Measurements from ENCODE around the gene CREBBP. TPM values are rescaled to one million over a fixed set of nuclear protein-coding genes. Genes with fewer than 3 reads are reported as not detected.
"Not testable (repeated sequence)": the region's sequence is repeated elsewhere in the genome, so short reads cannot be mapped to it uniquely, and the experiment has no call there.

The CREBBP gene
- polyA plus RNA-seq, 1 donor (not counting 4 experiments of a cell fraction or from before 2014, with no cell fraction given), result 5.0 TPM

- Histone ChIP-seq H4K20me1 (ENCODE audit: control insufficient read depth, extremely low read depth, insufficient read depth, low read length) (no peaks in the 10 kb centered on the region), H3K9me1 (ENCODE audit: control insufficient read depth, extremely low read depth, insufficient read depth, low read length) (no peaks in the 10 kb centered on the region), H3K79me2 (ENCODE audit: control insufficient read depth, insufficient read depth, low read length) (no peaks in the 10 kb centered on the region), H3K4me3 (ENCODE audit: control insufficient read depth in 2 of 3, extremely low read depth in 1 of 3, insufficient read depth in 2 of 3, low read depth in 1 of 3, low read length in 3 of 3) (no peak overlapping the region), H3K4me2 (ENCODE audit: control insufficient read depth, extremely low read depth, insufficient read depth, low read depth, low read length) (no peak overlapping the region), H3K27me3 (ENCODE audit: control insufficient read depth, extremely low read depth, insufficient read depth, low read length) (no peaks in the 10 kb centered on the region), H3K27ac (ENCODE audit: control insufficient read depth, insufficient read depth, low read length) (no peak overlapping the region), H3K36me3 (ENCODE audit: control insufficient read depth in 2 of 2, extremely low read depth in 1 of 2, insufficient read depth in 2 of 2, low read length in 2 of 2) (no peaks in the 10 kb centered on the region), H3K9ac (ENCODE audit: control insufficient read depth, extremely low read depth, insufficient read depth, low read length) (no peak overlapping the region), H3K9me3 (ENCODE audit: control insufficient read depth, low read depth, low read length) (peaks cover 2% of the 10 kb centered on the region), H2AFZ (ENCODE audit: control insufficient read depth, low read length) (no peak overlapping the region), H3K4me1 (ENCODE audit: control insufficient read depth, extremely low read depth, insufficient read depth, low read length) (no peaks in the 10 kb centered on the region)
- FAIRE-seq (no peak), DNase-seq (ENCODE audit: low read depth, low spot score) (no peak)
- TF ChIP-seq CTCF (optimal IDR thresholded peaks at IDR 0.05 in 1 of 3, IDR thresholded peaks at IDR 0.05 in 1 of 3, conservative IDR thresholded peaks at IDR 0.05 in 1 of 3; ENCODE audit: extremely low read depth in 1 of 3, insufficient read depth in 2 of 3, low read length in 3 of 3) (no peak), EZH2 (IDR thresholded peaks at IDR 0.05; ENCODE audit: low read length) (no peak)
- dilution Hi-C loops (cut with MboI; ENCODE audit: extremely low pct_ligation_motif_present, low sequenced_read_pairs), result no loop called here
Measured at GRCh38 chr16:3890091-3890490, 9.6 kb upstream of the CREBBP start.

- no peaks in the 10 kb centered on the region for H3K79me2 ChIP-seq (ENCODE audit: control insufficient read depth, insufficient read depth, low read length)
- no peak overlapping the region for H3K9ac ChIP-seq (ENCODE audit: control insufficient read depth, extremely low read depth, insufficient read depth, low read length)
- H2AFZ ChIP-seq (ENCODE audit: control insufficient read depth, low read length), result no peak overlapping the region
- DNase-seq (ENCODE audit: low read depth, low spot score) (no peak), FAIRE-seq (no peak)
- no peak for TF ChIP-seq CTCF (optimal IDR thresholded peaks at IDR 0.05 in 1 of 3, IDR thresholded peaks at IDR 0.05 in 1 of 3, conservative IDR thresholded peaks at IDR 0.05 in 1 of 3; ENCODE audit: extremely low read depth in 1 of 3, insufficient read depth in 2 of 3, low read length in 3 of 3)
- no peak for TF ChIP-seq EZH2 (IDR thresholded peaks at IDR 0.05; ENCODE audit: low read length)
- H3K4me3 ChIP-seq (ENCODE audit: control insufficient read depth in 2 of 3, extremely low read depth in 1 of 3, insufficient read depth in 2 of 3, low read depth in 1 of 3, low read length in 3 of 3), result no peak overlapping the region
- no peaks in the 10 kb centered on the region for H3K27me3 ChIP-seq (ENCODE audit: control insufficient read depth, extremely low read depth, insufficient read depth, low read length)
- no peak overlapping the region for H3K4me2 ChIP-seq (ENCODE audit: control insufficient read depth, extremely low read depth, insufficient read depth, low read depth, low read length)
- H3K36me3 ChIP-seq (ENCODE audit: control insufficient read depth in 2 of 2, extremely low read depth in 1 of 2, insufficient read depth in 2 of 2, low read length in 2 of 2), result no peaks in the 10 kb centered on the region
- H3K27ac ChIP-seq (ENCODE audit: control insufficient read depth, insufficient read depth, low read length), result no peak overlapping the region
- dilution Hi-C loops (cut with MboI; ENCODE audit: extremely low pct_ligation_motif_present, low sequenced_read_pairs), result no loop called here
- H3K9me1 ChIP-seq (ENCODE audit: control insufficient read depth, extremely low read depth, insufficient read depth, low read length), result no peaks in the 10 kb centered on the region
- no peaks in the 10 kb centered on the region for H4K20me1 ChIP-seq (ENCODE audit: control insufficient read depth, extremely low read depth, insufficient read depth, low read length)
- H3K4me1 ChIP-seq (ENCODE audit: control insufficient read depth, extremely low read depth, insufficient read depth, low read length), result no peaks in the 10 kb centered on the region
- H3K9me3 ChIP-seq (ENCODE audit: control insufficient read depth, low read depth, low read length), result no peaks in the 10 kb centered on the region
Measured at GRCh38 chr16:3889059-3889458, 8.5 kb upstream of the CREBBP start.

- H3K4me1 ChIP-seq (ENCODE audit: control insufficient read depth, extremely low read depth, insufficient read depth, low read length); H3K27me3 ChIP-seq (ENCODE audit: control insufficient read depth, extremely low read depth, insufficient read depth, low read length); dilution Hi-C loops (cut with MboI; ENCODE audit: extremely low pct_ligation_motif_present, low sequenced_read_pairs); H3K9ac ChIP-seq (ENCODE audit: control insufficient read depth, extremely low read depth, insufficient read depth, low read length); H3K4me3 ChIP-seq (ENCODE audit: control insufficient read depth in 2 of 3, extremely low read depth in 1 of 3, insufficient read depth in 2 of 3, low read depth in 1 of 3, low read length in 3 of 3); H3K9me3 ChIP-seq (ENCODE audit: control insufficient read depth, low read depth, low read length); H4K20me1 ChIP-seq (ENCODE audit: control insufficient read depth, extremely low read depth, insufficient read depth, low read length); H3K27ac ChIP-seq (ENCODE audit: control insufficient read depth, insufficient read depth, low read length); H3K79me2 ChIP-seq (ENCODE audit: control insufficient read depth, insufficient read depth, low read length); H3K9me1 ChIP-seq (ENCODE audit: control insufficient read depth, extremely low read depth, insufficient read depth, low read length); H2AFZ ChIP-seq (ENCODE audit: control insufficient read depth, low read length); H3K36me3 ChIP-seq (ENCODE audit: control insufficient read depth in 2 of 2, extremely low read depth in 1 of 2, insufficient read depth in 2 of 2, low read length in 2 of 2); FAIRE-seq; DNase-seq (ENCODE audit: low read depth, low spot score); H3K4me2 ChIP-seq (ENCODE audit: control insufficient read depth, extremely low read depth, insufficient read depth, low read depth, low read length): not testable (repeated sequence)
Measured at GRCh38 chr16:3885999-3886398, 5.5 kb upstream of the CREBBP start.
